ENCODE measurements around the gene SETBP1. TPM values are rescaled to one million over a fixed set of nuclear protein-coding genes. Genes with fewer than 3 reads are reported as not detected.

The SETBP1 gene
- total RNA-seq, 1 experiment from 2014 or later = 9.6 TPM

GRCh38 chr18:44903327-44903726 is 222.6 kb downstream of the SETBP1 start:
- H3K27me3 Mint-ChIP-seq (ENCODE audit: low read depth) = no peaks in the 10 kb centered on the region
- no peak overlapping the region for H3K4me3 Mint-ChIP-seq
- ChIA-PET CTCF (interaction anchor here (1.4 kb wide), 1 partner anchor 70 kb away, joined by 4 read pairs; no protein-coding TSS in a partner anchor), POLR2A (no interaction called here)
- H3K27ac Mint-ChIP-seq = no peak overlapping the region
- H3K4me1 Mint-ChIP-seq = no peaks in the 10 kb centered on the region
- no peaks in the 10 kb centered on the region for H3K36me3 Mint-ChIP-seq
- ATAC-seq = no peak
- H3K9me3 Mint-ChIP-seq = no peaks in the 10 kb centered on the region
- no peak for TF ChIP-seq GABPB1 (CRISPR knock-in tag; IDR thresholded peaks at IDR 0.05)
- no peak for TF ChIP-seq ZNF219 (CRISPR knock-in tag; IDR thresholded peaks at IDR 0.05; ENCODE audit: borderline replicate concordance)
- no peak for DNase-seq (ENCODE audit: low spot score)

GRCh38 chr18:44904768-44905167 is 224.1 kb downstream of the SETBP1 start:
- Mint-ChIP-seq H3K9me3 (no peaks in the 10 kb centered on the region), H3K27ac (no peak overlapping the region), H3K4me1 (no peaks in the 10 kb centered on the region), H3K4me3 (no peak overlapping the region), H3K27me3 (ENCODE audit: low read depth) (no peaks in the 10 kb centered on the region), H3K36me3 (no peaks in the 10 kb centered on the region)
- POLR2A ChIA-PET = no interaction called here
- CTCF ChIA-PET = no interaction called here
- no peak for DNase-seq (ENCODE audit: low spot score)
- TF ChIP-seq MLX (CRISPR knock-in tag; IDR thresholded peaks at IDR 0.05) (no peak), MYBL2 (CRISPR knock-in tag; IDR thresholded peaks at IDR 0.05) (no peak), GABPB1 (CRISPR knock-in tag; IDR thresholded peaks at IDR 0.05) (no peak), ATF6 (CRISPR knock-in tag; IDR thresholded peaks at IDR 0.05) (no peak), ZNF138 (CRISPR knock-in tag; conservative IDR thresholded peaks at IDR 0.05) (no peak), HMGA2 (CRISPR knock-in tag; IDR thresholded peaks at IDR 0.05) (no peak), ZNF232 (CRISPR knock-in tag; IDR thresholded peaks at IDR 0.05) (no peak), GTF2I (CRISPR knock-in tag; conservative IDR thresholded peaks at IDR 0.05) (no peak), ELF4 (CRISPR knock-in tag; IDR thresholded peaks at IDR 0.05; ENCODE audit: low read depth) (no peak), RORB (CRISPR knock-in tag; IDR thresholded peaks at IDR 0.05) (no peak), ZNF671 (CRISPR knock-in tag; IDR thresholded peaks at IDR 0.05) (no peak), TEAD1 (CRISPR knock-in tag; IDR thresholded peaks at IDR 0.05) (no peak), ZMAT4 (CRISPR knock-in tag; IDR thresholded peaks at IDR 0.05) (no peak), NFATC4 (CRISPR knock-in tag; IDR thresholded peaks at IDR 0.05) (no peak), USF2 (CRISPR knock-in tag; IDR thresholded peaks at IDR 0.05) (no peak), FOXP4 (CRISPR knock-in tag; IDR thresholded peaks at IDR 0.05) (no peak)
- no peak for ATAC-seq

- ATAC-seq = no peak
- ChIA-PET POLR2A (no interaction called here), CTCF (no interaction called here)
Observed at GRCh38 chr18:44909191-44909719, 228.6 kb downstream of the SETBP1 start.

More at GRCh38 chr18:44909191-44909719, 228.6 kb downstream of the SETBP1 start:
- no peak for TF ChIP-seq GTF2I (CRISPR knock-in tag; conservative IDR thresholded peaks at IDR 0.05)
- TF ChIP-seq JUN (CRISPR knock-in tag; IDR thresholded peaks at IDR 0.05) = no peak
- TF ChIP-seq SOX15 (CRISPR knock-in tag; IDR thresholded peaks at IDR 0.05) = no peak
- no peak for TF ChIP-seq MXD4 (CRISPR knock-in tag; IDR thresholded peaks at IDR 0.05; ENCODE audit: borderline replicate concordance)
- TF ChIP-seq ZNF219 (CRISPR knock-in tag; IDR thresholded peaks at IDR 0.05; ENCODE audit: borderline replicate concordance) = no peak
- Mint-ChIP-seq H3K4me3 (no peak overlapping the region), H3K36me3 (no peaks in the 10 kb centered on the region), H3K4me1 (no peaks in the 10 kb centered on the region), H3K27me3 (ENCODE audit: low read depth) (no peaks in the 10 kb centered on the region), H3K27ac (no peak overlapping the region), H3K9me3 (no peaks in the 10 kb centered on the region)
- DNase-seq (ENCODE audit: low spot score) = no peak
